Breast epithelium (tissue), 4 donors: ENCODE results near the gene TRAF3. TPM values are rescaled to one million over a fixed set of nuclear protein-coding genes. Genes with fewer than 3 reads are reported as not detected.

Experiments used
- DNase-seq, 2 donors: peaks; one replicate each; pipeline ENCODE4 v3.0.0-alpha.2; 2019; ENCODE audit warnings: low spot score in 2 of 2
- H3K27ac ChIP-seq, 2 donors: fragments of 200-600 bp; sonication (generic) in 1 of 2; one replicate each; pipeline ENCODE4 v1.5.1; 2016 to 2019; ENCODE audit warnings: mild to moderate bottlenecking in 1 of 2
- H3K27me3 ChIP-seq, 2 donors: fragments of 200-600 bp; sonication (generic) in 1 of 2; one replicate each; pipeline versions ENCODE4 v1.5.1 to v1.6.0; 2017 to 2019; ENCODE audit warnings: control low read depth in 1 of 2, mild to moderate bottlenecking in 1 of 2
- H3K36me3 ChIP-seq: fragments of 200-600 bp; one replicate; pipeline ENCODE4 v1.5.1; 2019
- H3K4me1 ChIP-seq, 2 donors: fragments of 200-600 bp; sonication (generic); one replicate each; pipeline ENCODE4 v1.5.1; 2016 to 2019; ENCODE audit warnings: control low read depth in 1 of 2
- H3K4me3 ChIP-seq, 3 donors: fragments of 200-600 bp; sonication (generic); 1 replicate in 2 of 3; 2 replicates in 1 of 3; pipeline ENCODE4 v1.5.1; 2016 to 2019; ENCODE audit warnings: mild to moderate bottlenecking in 3 of 3, moderate library complexity in 2 of 3
- H3K9me3 ChIP-seq, 2 donors: fragments of 200-600 bp; sonication (generic) in 1 of 2; one replicate each; pipeline ENCODE4 v1.5.1; 2016 to 2019; ENCODE audit warnings: control low read depth in 1 of 2
- CTCF ChIP-seq, 3 donors: fragments of 450-650 bp; IDR thresholded peaks; one replicate each; pipeline ENCODE4 v1.5.1; 2016 to 2017; ENCODE audit warnings: antibody characterized with exemption in 3 of 3, mild to moderate bottlenecking in 3 of 3, moderate library complexity in 3 of 3
- POLR2A ChIP-seq: fragments of 450-650 bp; IDR thresholded peaks from one replicate; pipeline ENCODE4 v1.6.1; 2016; ENCODE audit warnings: antibody characterized with exemption, mild to moderate bottlenecking, moderate library complexity
- POLR2AphosphoS5 ChIP-seq, 3 donors: sonication (generic); formaldehyde crosslinking; IDR thresholded peaks; one replicate each; pipeline ENCODE4 v1.6.1; 2017; ENCODE audit warnings: antibody characterized with exemption in 3 of 3
- intact Hi-C: fragments of 100-400 bp; cut with DNase I; formaldehyde crosslinking; loops from one replicate; pipeline ENCODE4 v1.15.1; 2023; ENCODE audit warnings: low total_unique reads
- total RNA-seq, 3 donors: library from RNA; depleted of rRNA; stranded (reverse); fragments of >200 nt; gene quantifications; one replicate each; pipeline ENCODE4 v1.1.0, GENCODE V29; 2016

Gene TRAF3
- total RNA-seq, 3 donors from 2014 or later, result 13.1 to 15.7 (median 14.6) TPM

DNA sequence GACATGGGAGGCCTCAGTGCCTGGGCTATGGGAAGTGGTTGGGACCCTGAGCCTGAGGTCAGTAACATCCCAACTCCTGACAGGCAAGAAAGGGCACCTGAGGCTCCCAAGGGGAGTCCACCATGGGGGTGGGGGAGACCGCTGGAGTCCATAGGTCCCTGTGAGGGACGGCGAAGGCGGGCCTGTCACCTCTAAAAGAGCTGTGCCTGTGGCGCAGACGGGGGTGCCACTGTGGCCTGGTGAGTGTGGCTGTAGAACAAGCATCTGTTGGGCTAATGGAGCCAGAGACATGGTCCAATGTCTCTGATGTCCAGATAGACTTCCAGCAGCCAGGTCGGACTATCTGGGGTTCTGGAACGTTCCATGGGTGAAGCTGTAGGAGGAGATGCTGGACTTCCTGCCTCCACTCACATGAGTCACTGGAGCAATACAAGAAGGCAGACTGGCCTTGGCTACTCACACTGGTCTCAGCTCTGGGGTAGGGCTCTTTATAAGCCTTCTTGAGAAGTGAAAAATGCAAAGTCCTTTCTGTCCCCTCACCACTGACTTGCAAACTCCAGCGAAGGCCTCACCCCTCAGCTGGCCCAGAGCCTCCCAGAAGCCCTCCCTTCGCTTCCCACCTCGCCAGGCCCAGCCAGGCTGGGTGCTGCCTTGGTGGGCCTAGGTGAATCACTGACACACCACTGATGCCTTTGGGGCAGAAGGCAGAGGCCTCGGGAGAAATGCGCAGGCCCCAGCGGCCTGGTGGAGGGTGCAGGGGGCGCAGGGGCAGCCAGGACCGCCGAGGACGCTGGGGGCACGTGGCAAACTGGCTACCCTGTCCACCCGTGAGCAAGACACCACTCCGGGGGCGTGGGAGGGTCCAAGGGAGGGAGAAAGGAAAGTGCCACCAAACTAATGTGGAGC, 1.1 kb upstream of the TRAF3 start:
- no peak for DNase-seq
- TF ChIP-seq CTCF (IDR thresholded peaks at IDR 0.05) (no peak), POLR2AphosphoS5 (IDR thresholded peaks at IDR 0.05) (no peak), POLR2A (no peak)
- Histone ChIP-seq H3K4me3 (peak overlapping the region in 2 of 3 donors; percentile 45 to 95), H3K27ac (peak overlapping the region; percentile 71 to 93), H3K27me3 (no peaks in the 10 kb centered on the region), H3K4me1 (peaks cover 0 to 5% of the 10 kb centered on the region in 2 donors), H3K36me3 (no peaks in the 10 kb centered on the region), H3K9me3 (no peaks in the 10 kb centered on the region)
- intact Hi-C loops, result no loop called here

DNA sequence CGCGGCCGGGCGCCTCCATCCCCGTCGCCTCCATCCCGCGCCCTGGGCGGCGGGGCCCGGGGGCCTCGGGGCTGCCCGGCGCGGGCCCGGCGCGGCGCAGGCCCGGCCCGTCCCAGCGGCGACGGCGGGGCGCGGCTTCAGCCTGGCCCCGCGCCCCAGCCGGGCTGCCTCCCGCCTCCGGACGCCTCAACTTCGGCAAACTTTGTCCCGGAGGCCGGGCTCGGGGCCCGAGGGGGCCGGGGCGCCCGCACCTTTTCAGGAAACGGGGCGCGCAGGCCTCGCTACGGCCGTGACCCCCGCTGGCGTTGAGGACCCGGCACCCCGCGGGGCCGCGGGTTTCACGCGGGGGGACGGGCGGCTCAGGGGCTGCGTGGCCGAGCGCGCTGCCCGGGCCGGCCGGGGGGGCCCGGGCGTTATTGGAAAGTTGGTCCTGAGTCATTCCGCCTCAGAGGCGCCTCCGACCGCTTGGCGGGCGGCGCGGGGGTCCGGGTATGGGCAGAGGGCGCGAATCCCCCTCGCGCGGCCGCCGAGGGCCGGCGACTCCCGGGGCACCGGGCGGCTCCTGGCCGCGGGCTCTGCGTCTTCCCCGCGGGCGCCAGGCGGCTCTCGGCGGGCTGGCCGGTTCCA, 575 bp downstream of the TRAF3 start:
- TF ChIP-seq POLR2AphosphoS5 (IDR thresholded peaks at IDR 0.05) (no peak), POLR2A (no peak), CTCF (IDR thresholded peaks at IDR 0.05) (no peak)
- intact Hi-C loops, result no loop called here
- no peak for DNase-seq
- Histone ChIP-seq H3K4me1 (peaks cover 0 to 5% of the 10 kb centered on the region in 2 donors), H3K9me3 (no peaks in the 10 kb centered on the region), H3K36me3 (no peaks in the 10 kb centered on the region), H3K27ac (peak overlapping the region; percentile 83 to 93), H3K27me3 (no peaks in the 10 kb centered on the region), H3K4me3 (peak overlapping the region; percentile 67 to 95 (median 81))

DNA sequence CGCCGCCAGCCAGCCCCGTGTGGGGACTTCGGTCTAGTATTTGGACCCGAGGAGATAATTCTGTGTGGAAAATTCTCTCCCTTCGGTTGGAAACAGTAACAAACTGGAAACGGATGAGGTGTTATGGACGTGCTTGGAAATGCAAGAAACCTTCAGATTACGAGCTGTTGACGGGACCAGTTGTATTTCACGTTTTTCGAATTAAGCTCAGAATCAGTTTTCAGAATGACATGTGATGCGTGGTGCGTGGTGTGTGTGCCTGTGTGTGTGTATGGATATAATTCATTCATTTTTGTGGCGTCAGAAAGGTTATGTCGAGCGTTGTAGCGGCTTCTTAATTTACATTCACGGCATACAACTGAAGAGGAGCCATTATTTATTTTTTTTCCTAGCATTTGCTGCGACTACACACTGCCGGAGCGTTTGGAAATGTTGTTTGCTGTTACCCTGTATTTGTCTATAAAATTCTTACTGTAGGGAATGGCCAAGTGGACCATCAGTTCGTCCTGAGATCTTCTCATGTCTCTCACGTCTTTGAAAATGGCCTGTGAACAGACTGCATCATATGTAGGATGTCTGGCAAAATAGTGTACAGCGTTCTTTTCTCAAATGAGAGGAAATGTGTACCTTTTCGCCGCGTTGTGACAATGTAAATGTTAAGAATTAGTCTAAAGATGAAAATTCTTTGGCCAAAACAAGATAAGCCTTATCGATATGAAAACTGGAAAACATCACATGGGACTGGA, 1.3 kb downstream of the TRAF3 start:
- H3K9me3 ChIP-seq, result no peaks in the 10 kb centered on the region
- TF ChIP-seq CTCF (IDR thresholded peaks at IDR 0.05), result no peak
- TF ChIP-seq POLR2AphosphoS5 (IDR thresholded peaks at IDR 0.05), result no peak
- no peak for TF ChIP-seq POLR2A
- intact Hi-C loops, result no loop called here
- peaks cover 0 to 5% of the 10 kb centered on the region in 2 donors for H3K4me1 ChIP-seq
- peak overlapping the region; percentile 83 to 93 for H3K27ac ChIP-seq
- H3K4me3 ChIP-seq, result peak overlapping the region; percentile 67 to 95 (median 81)
- no peaks in the 10 kb centered on the region for H3K27me3 ChIP-seq
- no peaks in the 10 kb centered on the region for H3K36me3 ChIP-seq
- no peak for DNase-seq

GRCh38 chr14:102779084-102779462, 1.8 kb downstream of the TRAF3 start:
- DNase-seq, result no peak
- H3K4me1 ChIP-seq, result peaks cover 0 to 5% of the 10 kb centered on the region in 2 donors
- no peak for TF ChIP-seq POLR2AphosphoS5 (IDR thresholded peaks at IDR 0.05)
- no peak for TF ChIP-seq POLR2A
- TF ChIP-seq CTCF (IDR thresholded peaks at IDR 0.05), result no peak
- H3K36me3 ChIP-seq, result no peaks in the 10 kb centered on the region
- H3K4me3 ChIP-seq, result peak overlapping the region in 2 of 3 donors; percentile 81 to 95
- no peaks in the 10 kb centered on the region for H3K27me3 ChIP-seq
- intact Hi-C loops, result no loop called here
- no peaks in the 10 kb centered on the region for H3K9me3 ChIP-seq
- H3K27ac ChIP-seq, result no peak overlapping the region
